ENCODE results near the gene PLA2G4E.

Gene PLA2G4E

DNA sequence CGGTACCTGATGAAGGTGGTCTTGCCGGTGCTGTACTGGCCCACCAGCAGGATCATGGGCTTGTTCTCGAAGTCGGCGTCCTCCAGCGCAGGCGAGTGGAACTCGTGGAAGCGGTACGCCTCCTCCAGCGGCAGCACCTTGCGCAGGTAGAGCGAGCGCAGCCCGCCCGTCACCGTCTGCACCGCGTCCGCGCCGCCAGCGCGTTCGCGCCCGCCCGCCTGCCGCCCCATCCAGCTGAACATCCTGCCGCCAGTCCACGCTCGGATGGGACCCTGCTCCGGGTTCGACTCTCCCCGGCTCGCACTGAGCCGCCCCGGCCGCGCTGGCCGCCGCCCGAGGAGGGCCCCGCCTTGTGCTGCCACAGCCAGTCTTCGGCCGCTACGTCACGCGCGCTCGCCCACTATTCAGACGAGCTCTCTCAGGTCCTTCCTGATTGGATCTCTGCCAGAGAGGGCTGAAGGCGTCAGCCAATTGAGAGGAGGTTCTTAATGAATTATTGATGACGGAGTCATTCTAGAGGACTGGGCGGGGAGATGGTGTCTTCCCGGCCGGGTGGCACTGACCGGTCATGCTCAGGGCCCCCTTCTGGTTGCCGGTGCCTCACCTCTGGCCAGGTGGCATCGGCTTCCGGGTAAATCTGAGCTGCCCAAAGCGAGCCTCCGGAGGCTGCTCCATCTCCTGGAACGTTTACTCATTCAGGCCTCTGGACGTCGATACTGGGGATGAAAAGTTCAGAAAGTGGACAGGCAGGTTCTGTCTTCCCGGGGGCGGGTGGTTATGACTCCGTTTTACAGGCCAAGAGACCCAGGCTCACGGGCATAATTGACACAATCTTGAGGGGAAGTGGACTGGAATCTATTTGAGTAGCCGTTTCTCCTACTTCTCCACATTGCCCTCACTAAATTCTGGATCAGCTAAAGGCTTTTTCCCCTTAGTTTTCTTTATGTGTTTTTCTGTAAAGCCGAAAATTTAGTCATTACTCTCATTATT lies 48.3 kb downstream of the PLA2G4E start, which contains the start of gene EHD4:
EHD4 (minus strand) TSS at position 305 of the 990 bp plus-strand sequence; CDS start at position 242, 63 bp downstream.
- peak; percentile 69 for DNase-seq

DNA sequence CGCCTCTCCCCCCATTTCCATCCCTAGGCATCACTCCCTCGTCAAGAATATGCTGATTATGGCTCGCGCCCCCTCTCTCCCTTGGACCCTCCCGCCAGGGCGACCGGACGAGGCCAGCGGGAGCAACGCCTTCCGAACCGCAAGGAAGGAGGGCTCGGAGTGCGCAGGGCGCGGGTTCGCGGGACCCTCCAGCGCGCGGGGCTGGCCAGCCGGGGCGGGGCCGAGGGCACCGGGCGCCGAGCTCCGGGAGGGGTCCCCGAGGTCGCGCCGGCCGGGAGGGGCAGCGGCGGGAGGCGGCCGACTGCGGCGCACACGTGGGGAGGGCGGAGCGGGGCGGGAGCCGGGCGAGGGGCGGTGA lies 49.0 kb downstream of the PLA2G4E start:
- DNase-seq = no peak

GRCh38 chr15:41971089-41971894 lies 49.5 kb downstream of the PLA2G4E start:
- no peak for DNase-seq

- no peak for DNase-seq
Observed at GRCh38 chr15:41970456-41970855, 50.4 kb downstream of the PLA2G4E start.

GRCh38 chr15:41969851-41970431 lies 50.9 kb downstream of the PLA2G4E start:
- no peak for DNase-seq

GRCh38 chr15:41968701-41969100 lies 52.1 kb downstream of the PLA2G4E start:
- DNase-seq = no peak

- DNase-seq = no peak
Observed at GRCh38 chr15:41967506-41968206, 53.2 kb downstream of the PLA2G4E start.

DNA sequence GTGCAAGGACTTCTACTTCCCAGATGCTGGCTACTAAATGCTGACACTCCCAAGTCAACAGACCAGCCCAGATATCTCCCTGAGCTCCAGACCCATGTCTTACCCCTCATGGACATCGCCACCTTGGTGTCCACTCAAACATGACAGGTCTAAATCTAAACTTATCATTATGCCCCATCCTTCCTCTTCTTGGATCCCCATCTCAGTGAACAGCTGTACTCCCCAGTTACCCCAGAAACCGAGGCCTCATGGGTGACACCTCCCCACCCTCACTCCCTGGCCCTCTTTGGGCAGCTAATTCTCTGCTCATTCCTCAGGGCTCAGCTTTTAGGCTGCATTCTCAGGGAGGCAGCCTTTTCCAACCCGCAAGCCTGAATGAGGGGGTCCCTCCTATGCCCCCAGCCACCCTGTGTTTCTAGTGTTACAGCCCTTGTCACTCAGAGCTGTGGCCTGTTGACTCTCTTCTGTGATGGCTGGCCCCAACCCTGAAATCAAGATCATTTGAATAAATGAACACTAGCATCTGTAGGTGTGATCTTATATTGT lies 53.8 kb downstream of the PLA2G4E start:
- DNase-seq = no peak

- no peak for DNase-seq
Observed at GRCh38 chr15:41966414-41966812, 54.4 kb downstream of the PLA2G4E start.

DNA sequence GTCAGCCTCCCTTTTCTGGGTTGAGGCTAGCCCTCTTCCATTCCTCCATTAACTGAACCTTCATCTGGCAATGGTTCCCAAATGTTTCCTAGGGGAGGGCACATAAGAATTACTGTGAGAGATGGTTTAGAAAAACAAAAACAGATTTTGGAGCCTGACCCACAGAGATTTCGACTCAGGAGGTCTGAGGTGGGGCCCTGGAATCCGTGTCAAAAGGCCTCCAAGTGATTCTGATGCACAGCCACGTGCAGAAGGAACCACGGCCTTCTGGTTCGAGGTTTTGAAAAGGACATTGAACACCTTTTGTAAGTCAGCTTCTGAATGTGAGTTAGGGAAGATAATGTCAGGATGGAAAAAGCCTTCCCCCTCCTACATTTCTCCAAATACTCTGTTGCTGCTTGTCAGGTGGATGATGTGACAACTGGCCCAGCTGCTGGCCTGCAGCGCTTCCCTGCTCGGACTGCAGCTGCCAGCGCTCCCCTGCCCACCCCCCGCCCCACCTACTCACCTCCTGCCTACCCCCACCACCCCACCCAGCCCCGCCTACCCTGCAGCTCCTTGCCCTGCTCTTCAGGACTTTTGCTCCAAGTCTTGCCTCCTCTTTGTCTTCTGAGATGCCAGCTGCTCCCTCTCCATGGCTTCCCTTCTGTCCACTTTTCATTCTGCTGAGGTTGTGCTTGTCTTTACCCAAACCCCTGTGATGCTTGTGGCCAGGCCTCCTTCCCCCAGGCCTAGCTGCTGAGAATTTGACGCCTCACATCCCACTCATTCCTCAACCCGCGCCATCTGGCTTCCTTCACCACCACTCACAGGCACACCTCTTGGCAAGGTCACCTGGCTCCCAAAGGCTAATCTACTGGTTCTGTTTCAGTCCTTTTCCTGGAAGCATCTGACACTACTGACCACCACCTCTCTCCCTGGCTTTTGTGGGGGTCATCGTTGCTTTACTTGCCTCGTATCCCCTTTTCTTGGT lies 55.1 kb downstream of the PLA2G4E start:
- DNase-seq = no peak

DNA sequence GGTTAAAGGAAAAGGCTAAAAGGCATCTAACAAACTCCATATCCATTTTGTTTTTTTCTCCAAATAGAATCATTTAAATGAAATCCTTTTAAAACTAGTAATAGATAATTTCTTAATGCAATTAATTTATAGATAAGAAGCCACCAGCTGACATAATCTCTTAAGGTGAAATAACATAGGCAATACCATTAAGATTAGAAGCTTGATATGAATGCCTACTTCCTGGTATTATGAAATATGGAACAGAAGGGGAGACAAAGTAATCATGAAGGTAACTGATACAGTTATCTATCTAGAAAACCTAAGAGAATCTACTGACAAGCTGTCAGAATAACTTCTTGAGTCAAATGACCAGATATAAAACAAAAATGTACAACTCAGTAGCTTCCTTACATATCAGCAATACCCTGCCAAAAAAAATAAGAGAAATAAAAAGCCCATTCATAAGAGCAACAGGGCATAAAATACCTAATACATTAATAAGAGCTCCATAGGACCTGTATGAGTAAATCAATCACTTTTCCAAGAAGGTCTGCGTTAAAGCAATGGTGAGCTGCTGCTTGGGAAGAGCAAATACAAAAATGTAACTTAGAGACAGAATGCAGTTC lies 59.1 kb downstream of the PLA2G4E start:
- no peak for DNase-seq

GRCh38 chr15:41961001-41961518 lies 59.8 kb downstream of the PLA2G4E start:
- no peak for DNase-seq

DNA sequence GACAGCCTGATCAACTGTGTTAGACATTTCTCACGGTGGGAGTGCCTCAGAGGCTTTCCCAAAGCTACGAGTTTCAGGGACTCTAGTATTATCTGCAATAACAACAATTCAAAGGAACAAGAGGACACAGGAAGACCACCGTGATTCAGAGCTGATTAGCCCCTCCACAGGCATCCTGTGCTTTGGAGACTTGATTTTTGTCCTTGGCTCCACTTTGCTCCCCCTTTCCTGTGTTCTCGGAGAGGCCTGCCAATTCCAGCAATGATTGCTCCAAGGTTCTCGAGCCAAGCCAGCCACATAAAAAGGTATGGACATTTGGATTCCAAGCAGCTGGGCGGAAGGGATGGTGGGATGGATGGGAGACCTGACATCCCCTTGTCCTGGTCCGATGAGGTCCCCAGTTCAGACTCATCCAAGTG lies 62.8 kb downstream of the PLA2G4E start:
- no peak for DNase-seq

- DNase-seq = no peak
Observed at GRCh38 chr15:41957021-41957897, 63.6 kb downstream of the PLA2G4E start.

- DNase-seq = no peak
Observed at GRCh38 chr15:41955807-41956525, 64.9 kb downstream of the PLA2G4E start.

GRCh38 chr15:41955100-41955499 lies 65.7 kb downstream of the PLA2G4E start:
- no peak for DNase-seq

DNA sequence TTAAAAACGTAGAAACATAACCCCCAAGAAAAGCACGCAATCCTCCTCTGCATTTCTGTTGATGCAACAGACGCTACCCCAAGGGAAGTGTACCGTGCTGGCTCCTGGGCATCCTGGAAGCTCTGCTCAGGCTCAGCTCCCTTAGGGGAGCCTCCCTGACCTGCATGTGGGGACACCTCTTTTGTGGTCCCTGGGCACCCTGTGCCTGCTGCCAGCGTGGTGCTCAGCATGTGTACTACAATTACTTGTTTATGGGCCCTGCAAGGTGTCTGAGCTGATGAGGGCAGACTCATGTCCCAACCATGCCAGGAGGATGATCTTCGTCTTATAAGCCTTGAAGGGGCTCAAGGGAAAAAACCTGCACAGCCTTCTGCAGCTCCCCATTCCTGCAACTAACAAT lies 66.8 kb downstream of the PLA2G4E start:
- DNase-seq = no peak

DNA sequence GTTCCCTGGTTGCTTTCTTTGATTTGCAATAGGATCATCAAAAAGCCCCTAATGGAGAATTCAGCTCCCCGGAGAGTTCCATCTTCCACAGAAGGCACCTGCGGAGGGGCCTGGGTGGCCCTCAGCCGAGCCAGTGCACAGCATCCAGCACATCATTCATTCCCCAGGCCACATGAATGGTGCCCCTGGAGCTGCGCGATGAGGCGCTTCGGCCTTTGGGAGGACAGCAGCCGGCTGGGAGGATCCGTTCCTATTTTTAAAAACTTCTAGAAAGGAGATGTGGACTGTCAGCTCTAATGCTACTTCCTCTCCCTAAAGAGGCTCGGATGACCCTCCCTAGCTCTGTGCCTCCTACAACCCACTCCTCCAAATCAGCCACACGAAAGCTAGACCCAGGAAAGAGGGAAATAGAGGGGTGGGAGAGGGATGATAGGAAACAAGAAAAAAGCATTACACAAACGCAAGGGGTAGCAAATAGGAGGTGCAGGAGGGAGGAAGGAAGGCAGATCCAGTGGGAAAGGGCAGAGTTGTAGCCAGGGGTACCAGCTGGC lies 68.8 kb downstream of the PLA2G4E start:
- no peak for DNase-seq
